HUES48 (cell line): ENCODE measurements around the gene CNN2.

Experiments used
- H3K27ac ChIP-seq: one replicate; pipeline ENCODE4 v1.7.0; 2013; ENCODE audit warnings: low read depth, low read length, inconsistent platforms
- H3K27me3 ChIP-seq: 2 replicates; pipeline ENCODE4 v1.6.1; 2013; ENCODE audit warnings: mild to moderate bottlenecking, low read length; ENCODE audit not compliant: control insufficient read depth, insufficient read depth
- H3K36me3 ChIP-seq: 2 replicates; pipeline ENCODE4 v1.6.1; 2013; ENCODE audit warnings: low read length; ENCODE audit not compliant: control insufficient read depth, insufficient read depth
- H3K4me1 ChIP-seq: 2 replicates; pipeline ENCODE4 v1.6.1; 2013; ENCODE audit warnings: mild to moderate bottlenecking, low read length; ENCODE audit not compliant: control insufficient read depth, insufficient read depth
- H3K4me3 ChIP-seq: 2 replicates; pipeline ENCODE4 v1.5.1; 2013; ENCODE audit warnings: mild to moderate bottlenecking, low read depth, low read length
- H3K9ac ChIP-seq: 2 replicates; pipeline ENCODE4 v1.6.1; 2013; ENCODE audit warnings: mild to moderate bottlenecking, low read depth, low read length, moderate library complexity
- H3K9me3 ChIP-seq: 2 replicates; pipeline ENCODE4 v1.6.1; 2013; ENCODE audit warnings: low read length; ENCODE audit not compliant: control insufficient read depth, insufficient read depth

CNN2 gene

DNA sequence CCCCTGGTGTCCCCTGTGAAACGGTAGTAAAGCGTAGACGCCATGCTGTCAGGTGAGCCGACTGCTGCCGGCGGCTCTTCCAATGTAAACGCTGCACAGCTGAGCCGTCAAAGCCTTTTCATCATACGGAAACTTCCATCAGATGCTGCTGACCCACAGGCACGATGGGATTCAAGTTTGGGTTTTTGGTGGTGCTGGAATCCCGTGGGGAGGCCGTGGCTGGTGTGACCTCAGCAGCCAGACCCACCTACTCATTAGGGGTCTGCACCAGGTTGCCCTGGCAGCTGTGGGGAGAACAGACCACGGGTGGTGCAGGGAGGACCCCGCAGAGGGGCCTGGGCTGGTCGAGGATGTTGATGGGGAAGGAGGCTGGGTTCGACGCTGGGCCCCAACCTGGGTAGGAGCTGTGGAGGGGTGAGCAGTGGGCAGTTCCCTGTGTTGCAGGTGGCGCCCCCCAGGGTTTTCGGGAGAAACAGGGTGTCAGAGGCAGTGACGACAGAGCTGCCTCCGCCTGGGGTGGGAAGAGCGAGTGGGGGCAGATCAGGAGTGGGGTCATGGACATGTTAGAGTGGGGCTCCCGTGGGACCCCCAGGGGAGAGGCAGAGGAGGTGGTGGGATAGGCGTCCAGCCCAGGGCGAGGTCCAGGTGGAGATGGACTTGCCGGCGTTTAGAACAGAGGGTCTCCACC, 19.6 kb upstream of the CNN2 start:
- H3K4me1 ChIP-seq: no peaks in the 10 kb centered on the region
- H3K27me3 ChIP-seq: no peaks in the 10 kb centered on the region
- H3K9me3 ChIP-seq: no peaks in the 10 kb centered on the region
- no peak overlapping the region for H3K27ac ChIP-seq
- peaks cover 17% of the 10 kb centered on the region for H3K36me3 ChIP-seq
- no peak overlapping the region for H3K9ac ChIP-seq
- H3K4me3 ChIP-seq: no peak overlapping the region

DNA sequence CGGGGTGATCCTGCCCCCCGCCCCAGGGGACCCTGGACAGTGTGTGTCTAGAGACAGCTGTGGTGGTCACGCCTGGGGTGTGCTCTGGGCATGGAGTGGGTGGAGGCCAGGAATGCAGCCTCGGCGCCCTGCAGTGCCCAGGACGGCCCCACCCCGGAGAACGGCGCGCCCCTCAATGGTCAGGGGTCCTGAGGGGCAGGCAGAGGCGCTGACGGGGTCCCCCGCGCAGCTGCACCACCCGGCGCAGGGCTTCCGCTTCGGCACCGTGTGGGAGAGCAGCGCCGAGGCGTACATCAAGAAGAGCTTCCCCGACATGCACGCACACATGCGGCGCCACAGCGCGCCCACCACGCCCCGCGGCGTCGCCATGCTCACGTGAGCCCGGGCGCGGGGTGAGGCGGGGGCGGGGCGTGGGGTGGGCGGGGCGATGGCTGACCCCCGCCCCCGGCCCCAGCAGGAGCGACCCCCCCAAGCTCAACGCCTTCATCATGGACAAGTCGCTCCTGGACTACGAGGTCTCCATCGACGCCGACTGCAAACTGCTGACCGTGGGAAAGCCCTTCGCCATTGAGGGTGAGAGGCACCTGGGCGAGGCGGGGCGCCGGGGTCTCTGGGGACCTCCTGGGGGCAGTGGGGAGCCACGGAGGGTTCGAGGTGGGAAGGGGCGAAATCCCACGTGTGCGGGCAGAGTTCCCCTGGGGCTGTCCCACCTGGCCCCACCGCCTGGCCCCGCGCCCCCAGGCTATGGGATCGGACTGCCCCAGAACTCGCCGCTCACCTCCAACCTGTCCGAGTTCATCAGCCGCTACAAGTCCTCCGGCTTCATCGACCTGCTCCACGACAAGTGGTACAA, 18.8 kb upstream of the CNN2 start:
- peaks cover 23% of the 10 kb centered on the region for H3K36me3 ChIP-seq
- no peak overlapping the region for H3K27ac ChIP-seq
- H3K9me3 ChIP-seq: no peaks in the 10 kb centered on the region
- H3K27me3 ChIP-seq: no peaks in the 10 kb centered on the region
- no peaks in the 10 kb centered on the region for H3K4me1 ChIP-seq
- no peak overlapping the region for H3K4me3 ChIP-seq
- H3K9ac ChIP-seq: no peak overlapping the region

GRCh38 chr19:1008268-1009040, 18.0 kb upstream of the CNN2 start:
- peaks cover 30% of the 10 kb centered on the region for H3K36me3 ChIP-seq
- H3K27me3 ChIP-seq: no peaks in the 10 kb centered on the region
- H3K4me3 ChIP-seq: no peak overlapping the region
- H3K4me1 ChIP-seq: no peaks in the 10 kb centered on the region
- no peaks in the 10 kb centered on the region for H3K9me3 ChIP-seq
- no peak overlapping the region for H3K27ac ChIP-seq
- H3K9ac ChIP-seq: no peak overlapping the region

DNA sequence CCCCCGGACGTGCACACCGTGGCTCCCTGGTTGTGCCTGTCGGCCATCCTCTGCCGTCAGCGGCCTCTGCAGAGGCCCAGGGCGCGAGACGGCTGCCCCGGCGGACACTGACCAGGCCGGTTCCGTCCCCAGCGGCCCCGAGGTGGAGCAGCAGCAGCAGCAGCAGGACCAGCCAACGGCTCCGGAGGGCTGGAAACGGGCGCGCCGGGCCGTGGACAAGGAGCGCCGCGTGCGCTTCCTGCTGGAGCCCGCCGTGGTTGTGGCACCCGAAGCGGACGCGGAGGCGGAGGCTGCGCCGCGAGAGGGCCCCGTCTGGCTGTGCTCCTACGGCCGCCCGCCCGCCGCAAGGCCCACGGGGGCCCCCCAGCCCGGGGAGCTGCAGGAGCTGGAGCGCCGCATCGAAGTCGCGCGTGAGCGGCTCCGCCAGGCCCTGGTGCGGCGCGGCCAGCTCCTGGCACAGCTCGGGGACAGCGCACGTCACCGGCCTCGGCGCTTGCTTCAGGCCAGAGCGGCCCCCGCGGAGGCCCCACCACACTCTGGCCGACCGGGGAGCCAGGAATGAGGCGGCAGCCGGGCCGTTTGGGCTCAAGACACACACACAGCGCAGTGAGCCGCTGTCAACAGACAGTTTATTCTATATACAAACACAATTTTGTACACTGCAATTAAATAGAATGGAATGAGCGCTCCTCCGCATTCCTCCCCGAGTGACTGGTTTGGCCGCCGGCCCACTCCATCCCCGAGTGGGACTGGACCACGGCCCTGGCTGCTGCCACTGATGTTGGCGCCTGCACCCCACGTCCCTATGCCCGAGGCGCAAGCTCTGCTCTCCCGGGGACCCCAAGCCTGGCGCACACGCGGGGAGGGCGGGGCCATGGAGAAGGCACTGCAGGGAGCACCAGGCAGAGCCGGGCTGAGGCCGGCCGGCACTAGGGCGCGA, 17.1 kb upstream of the CNN2 start:
- H3K4me1 ChIP-seq: no peaks in the 10 kb centered on the region
- H3K36me3 ChIP-seq: peaks cover 38% of the 10 kb centered on the region
- no peaks in the 10 kb centered on the region for H3K9me3 ChIP-seq

DNA sequence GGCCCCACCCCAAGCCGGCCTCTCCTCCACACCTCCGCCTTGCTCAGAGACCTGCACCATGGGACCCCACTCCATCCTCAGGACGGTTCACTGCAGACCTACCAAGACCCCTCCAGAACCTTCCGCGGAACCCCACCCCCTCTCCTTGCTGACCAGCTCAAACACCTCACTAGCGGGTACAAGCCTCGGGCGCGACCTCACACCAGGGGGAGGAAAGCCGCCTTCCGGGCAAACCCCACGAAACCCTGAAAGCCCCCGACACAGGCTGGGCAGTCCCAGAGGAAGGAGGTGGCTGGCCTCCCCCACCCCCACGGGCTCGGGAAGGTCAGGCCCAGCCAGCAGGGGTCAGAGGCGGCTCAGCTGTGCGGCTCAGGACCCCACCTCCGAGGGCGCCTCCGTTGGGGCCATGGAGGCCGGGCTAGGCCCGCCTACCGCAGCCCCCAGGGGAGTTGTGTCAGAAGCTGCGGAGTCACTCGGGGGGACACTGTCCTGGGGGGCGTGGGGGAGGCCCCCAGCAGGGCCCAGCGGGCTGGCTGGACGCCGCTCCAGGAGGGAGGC, 16.3 kb upstream of the CNN2 start:
- H3K27ac ChIP-seq: no peak overlapping the region
- no peak overlapping the region for H3K4me3 ChIP-seq
- H3K27me3 ChIP-seq: no peaks in the 10 kb centered on the region
- H3K36me3 ChIP-seq: peaks cover 42% of the 10 kb centered on the region
- H3K4me1 ChIP-seq: no peaks in the 10 kb centered on the region
- no peaks in the 10 kb centered on the region for H3K9me3 ChIP-seq
- no peak overlapping the region for H3K9ac ChIP-seq

More for the DNA sequence above, 17.1 kb upstream of the CNN2 start:
- Histone ChIP-seq H3K27ac (no peak overlapping the region), H3K4me3 (no peak overlapping the region), H3K27me3 (no peaks in the 10 kb centered on the region), H3K9ac (no peak overlapping the region)

DNA sequence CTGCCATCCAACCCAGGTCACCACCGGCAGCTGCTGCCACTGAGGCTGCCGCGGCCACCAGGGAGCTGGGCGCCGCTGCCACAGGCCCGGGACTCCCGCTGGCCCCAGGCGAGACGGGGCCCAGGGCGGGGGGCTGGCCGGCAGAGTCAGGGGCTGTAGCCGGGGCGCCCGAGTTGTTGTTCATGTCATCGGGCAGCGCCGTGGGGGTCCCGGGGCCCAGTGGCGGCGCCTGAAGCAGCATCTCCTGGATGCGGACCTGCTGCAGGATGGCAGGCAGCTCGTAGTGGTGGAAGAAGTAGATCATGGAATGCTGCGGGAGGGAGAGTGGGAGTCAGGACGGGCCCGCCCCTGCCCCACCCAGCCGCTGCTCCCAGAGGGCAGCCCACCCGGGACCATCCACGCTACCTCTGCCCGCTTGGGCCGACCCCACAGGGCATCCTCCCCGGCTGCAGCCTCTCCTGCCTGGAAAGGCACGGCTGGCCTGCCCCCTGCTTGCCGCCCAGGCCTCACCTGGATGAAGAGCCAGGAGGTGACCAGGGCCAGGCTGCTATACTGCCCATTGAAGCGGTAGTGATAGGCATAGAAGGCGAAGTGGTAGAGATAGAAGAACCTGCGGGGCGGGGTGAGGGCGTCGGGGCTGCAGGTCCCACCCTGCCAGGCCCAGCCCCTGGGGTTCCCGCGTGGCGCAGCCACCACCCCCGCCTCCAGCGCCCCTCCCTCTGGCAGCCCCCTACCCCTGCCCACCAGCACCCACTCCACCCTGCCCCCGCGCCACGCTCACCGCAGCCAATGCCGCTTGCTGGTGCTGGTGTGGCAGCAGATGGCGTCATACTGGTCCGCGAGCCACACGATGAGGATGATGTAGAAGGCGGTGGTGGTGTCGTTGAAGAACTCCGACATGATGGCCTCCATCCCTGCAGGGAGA, 15.6 kb upstream of the CNN2 start:
- H3K4me1 ChIP-seq: peaks cover 4% of the 10 kb centered on the region; the same call in 1 of the 2 replicates
- no peak overlapping the region for H3K9ac ChIP-seq
- no peaks in the 10 kb centered on the region for H3K27me3 ChIP-seq
- H3K27ac ChIP-seq: no peak overlapping the region
- peaks cover 42% of the 10 kb centered on the region for H3K36me3 ChIP-seq
- no peaks in the 10 kb centered on the region for H3K9me3 ChIP-seq
- H3K4me3 ChIP-seq: no peak overlapping the region

GRCh38 chr19:1011831-1012333, 14.5 kb upstream of the CNN2 start:
- H3K4me1 ChIP-seq: peaks cover 12% of the 10 kb centered on the region
- peaks cover 42% of the 10 kb centered on the region for H3K36me3 ChIP-seq
- no peak overlapping the region for H3K9ac ChIP-seq

GRCh38 chr19:1012334-1012733, 14.1 kb upstream of the CNN2 start:
- Histone ChIP-seq H3K9ac (no peak overlapping the region), H3K27ac (no peak overlapping the region), H3K4me3 (no peak overlapping the region), H3K27me3 (no peaks in the 10 kb centered on the region), H3K4me1 (peaks cover 15% of the 10 kb centered on the region), H3K36me3 (peaks cover 42% of the 10 kb centered on the region), H3K9me3 (no peaks in the 10 kb centered on the region)

More at GRCh38 chr19:1011831-1012333, 14.5 kb upstream of the CNN2 start:
- Histone ChIP-seq H3K4me3 (no peak overlapping the region), H3K27ac (no peak overlapping the region), H3K27me3 (no peaks in the 10 kb centered on the region), H3K9me3 (no peaks in the 10 kb centered on the region)

- no peaks in the 10 kb centered on the region for H3K9me3 ChIP-seq
- no peak overlapping the region for H3K4me3 ChIP-seq
- H3K9ac ChIP-seq: no peak overlapping the region
- H3K4me1 ChIP-seq: peaks cover 15% of the 10 kb centered on the region
- peaks cover 43% of the 10 kb centered on the region for H3K36me3 ChIP-seq
- no peaks in the 10 kb centered on the region for H3K27me3 ChIP-seq
- no peak overlapping the region for H3K27ac ChIP-seq
Measured at GRCh38 chr19:1013218-1013617, 13.2 kb upstream of the CNN2 start.
